ENCODE results near the gene CELF2.
"Not testable (repeated sequence)": the region's sequence is repeated elsewhere in the genome, so short reads cannot be mapped to it uniquely, and the experiment has no call there.

Gene CELF2

DNA sequence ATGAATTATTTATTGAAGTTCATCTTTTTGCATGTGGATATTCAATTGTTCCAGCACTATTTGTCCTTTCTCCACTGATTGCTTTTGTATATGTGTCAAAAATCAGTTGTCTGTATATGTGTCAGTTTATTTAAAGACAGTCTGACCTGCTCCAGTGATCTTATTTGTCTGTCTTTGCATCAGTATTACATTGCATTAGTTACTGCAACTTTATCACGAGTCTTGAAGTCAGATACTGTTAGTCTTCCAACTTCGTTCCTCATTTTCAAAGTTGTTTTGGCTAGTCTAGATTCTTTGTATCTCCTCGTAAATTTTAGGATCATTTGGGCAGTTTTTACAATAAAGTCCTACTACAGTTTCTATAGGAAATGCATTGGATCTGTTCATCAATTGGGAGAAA is 166.4 kb downstream of the CELF2 start:
- TF ChIP-seq, protein P1, sequence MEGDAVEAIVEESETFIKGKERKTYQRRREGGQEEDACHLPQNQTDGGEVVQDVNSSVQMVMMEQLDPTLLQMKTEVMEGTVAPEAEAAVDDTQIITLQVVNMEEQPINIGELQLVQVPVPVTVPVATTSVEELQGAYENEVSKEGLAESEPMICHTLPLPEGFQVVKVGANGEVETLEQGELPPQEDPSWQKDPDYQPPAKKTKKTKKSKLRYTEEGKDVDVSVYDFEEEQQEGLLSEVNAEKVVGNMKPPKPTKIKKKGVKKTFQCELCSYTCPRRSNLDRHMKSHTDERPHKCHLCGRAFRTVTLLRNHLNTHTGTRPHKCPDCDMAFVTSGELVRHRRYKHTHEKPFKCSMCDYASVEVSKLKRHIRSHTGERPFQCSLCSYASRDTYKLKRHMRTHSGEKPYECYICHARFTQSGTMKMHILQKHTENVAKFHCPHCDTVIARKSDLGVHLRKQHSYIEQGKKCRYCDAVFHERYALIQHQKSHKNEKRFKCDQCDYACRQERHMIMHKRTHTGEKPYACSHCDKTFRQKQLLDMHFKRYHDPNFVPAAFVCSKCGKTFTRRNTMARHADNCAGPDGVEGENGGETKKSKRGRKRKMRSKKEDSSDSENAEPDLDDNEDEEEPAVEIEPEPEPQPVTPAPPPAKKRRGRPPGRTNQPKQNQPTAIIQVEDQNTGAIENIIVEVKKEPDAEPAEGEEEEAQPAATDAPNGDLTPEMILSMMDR (IDR thresholded peaks at IDR 0.05; ENCODE audit: insufficient read depth, low read depth, low read length, missing control alignments) = no peak
- H3K4me3 ChIP-seq (ENCODE audit: low read length) = no peak overlapping the region
- DNase-seq (ENCODE audit: low read depth) = no peak

DNA sequence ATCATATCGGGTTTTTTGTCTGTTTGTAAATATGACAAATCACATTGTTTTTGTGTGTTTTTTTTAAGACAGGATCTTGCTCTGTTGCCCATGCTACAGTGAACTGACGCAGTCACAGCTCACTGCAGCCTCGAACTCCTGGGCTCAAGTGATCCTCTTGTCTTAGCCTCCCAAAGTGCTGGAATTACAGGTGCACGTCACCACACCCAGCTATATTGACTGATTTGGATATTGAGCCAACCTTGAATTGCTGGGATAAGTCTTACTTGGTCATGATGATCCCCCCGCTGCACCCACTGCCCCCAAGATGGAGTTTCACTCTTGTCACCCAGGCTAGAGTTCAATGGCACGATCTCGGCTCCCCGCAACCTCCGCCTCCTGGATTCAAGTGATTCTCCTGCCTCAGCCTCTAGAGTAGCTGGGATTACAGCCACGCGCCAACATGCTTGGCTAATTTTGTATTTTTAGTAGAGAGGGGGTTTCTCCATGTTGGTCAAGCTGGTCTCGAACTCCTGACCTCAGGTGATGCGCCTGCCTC is 167.5 kb downstream of the CELF2 start:
- DNase-seq (ENCODE audit: low read depth) = not testable (repeated sequence)

DNA sequence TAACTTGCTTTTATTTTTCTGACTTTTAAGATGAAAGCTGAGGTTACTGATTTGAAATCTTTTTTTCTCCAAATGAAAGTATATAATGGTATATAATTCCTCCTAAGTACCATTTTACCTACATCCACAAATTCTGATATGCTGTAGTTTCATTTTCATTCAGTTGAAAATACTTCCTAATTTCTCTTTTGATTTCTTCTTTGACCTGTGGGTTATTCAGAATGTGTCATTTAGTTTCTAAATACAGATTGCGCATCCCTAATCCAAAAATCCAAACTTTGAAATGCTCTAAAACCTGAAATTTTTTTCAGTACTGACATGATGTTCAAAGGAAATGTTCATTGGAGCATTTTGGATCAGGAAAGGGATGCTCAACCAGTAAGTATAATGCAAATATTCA is 168.7 kb downstream of the CELF2 start:
- DNase-seq (ENCODE audit: low read depth) = no peak
- no peak overlapping the region for H3K4me3 ChIP-seq (ENCODE audit: low read length)

More for the DNA sequence above, 167.5 kb downstream of the CELF2 start:
- not testable (repeated sequence) for H3K4me3 ChIP-seq (ENCODE audit: low read length)

DNA sequence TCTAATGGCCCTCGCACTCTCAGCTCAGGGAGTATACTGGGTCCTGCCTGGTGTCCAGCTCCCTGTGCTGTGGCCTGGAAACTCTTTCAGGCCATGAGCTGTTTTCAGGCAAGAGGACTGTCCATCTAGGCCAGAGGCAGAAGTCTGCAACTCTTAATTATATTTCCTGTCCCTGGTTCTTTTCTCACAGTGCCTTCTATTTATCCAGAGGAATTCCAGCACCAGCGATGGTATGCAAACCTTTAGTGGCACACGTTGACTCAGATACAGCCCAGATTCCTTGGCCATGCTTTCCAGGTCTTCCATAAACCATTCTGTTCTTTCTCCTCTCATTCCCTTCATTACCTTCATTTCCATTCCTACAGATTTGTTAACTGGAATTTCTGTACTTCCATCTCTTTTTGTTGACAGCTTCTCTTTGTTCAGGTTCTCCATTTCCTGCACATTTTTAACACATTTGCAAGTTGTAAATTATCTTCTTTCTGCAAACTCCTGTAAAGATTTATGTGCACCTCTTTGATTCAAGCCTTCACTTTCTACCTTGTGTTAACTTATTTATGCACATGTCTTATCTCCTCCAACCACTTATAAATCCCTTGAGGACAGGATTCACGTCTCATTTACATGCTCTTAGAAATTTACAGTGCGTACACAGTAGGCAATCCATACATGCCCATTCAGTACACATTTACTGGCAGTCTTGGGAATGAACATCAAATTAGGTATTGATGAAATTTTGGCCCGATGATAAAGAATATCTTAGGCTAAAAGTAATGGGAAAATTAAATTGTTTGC is 172.1 kb downstream of the CELF2 start:
- TF ChIP-seq, protein P1 (IDR thresholded peaks at IDR 0.05; ENCODE audit: insufficient read depth, low read depth, low read length, missing control alignments) = no peak
- H3K4me3 ChIP-seq (ENCODE audit: low read length) = no peak overlapping the region
- DNase-seq (ENCODE audit: low read depth) = no peak

More for the DNA sequence above, 168.7 kb downstream of the CELF2 start:
- TF ChIP-seq, protein P1 (IDR thresholded peaks at IDR 0.05; ENCODE audit: insufficient read depth, low read depth, low read length, missing control alignments) = no peak

DNA sequence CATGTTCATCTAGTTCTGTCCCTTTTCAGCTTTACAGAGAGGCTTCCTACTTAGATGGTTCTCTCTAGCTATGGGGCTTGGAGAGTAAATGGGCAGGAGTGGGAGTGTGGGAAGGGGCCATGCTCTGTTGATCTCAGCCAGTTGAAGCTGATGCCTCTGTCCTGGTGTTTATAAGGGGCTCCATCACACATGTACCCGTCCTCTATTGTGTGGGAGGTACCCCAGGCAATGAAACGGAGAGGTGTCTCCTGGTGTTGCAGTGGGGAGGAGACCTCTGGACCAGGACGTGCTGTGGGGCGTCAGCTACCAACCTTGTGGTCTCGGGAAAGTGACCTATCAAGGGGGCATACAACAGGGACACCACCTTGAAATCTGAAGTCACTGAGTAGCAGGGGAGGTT is 173.5 kb downstream of the CELF2 start:
- DNase-seq (ENCODE audit: low read depth) = no peak
- no peak overlapping the region for H3K4me3 ChIP-seq (ENCODE audit: low read length)
- TF ChIP-seq, protein P1 (IDR thresholded peaks at IDR 0.05; ENCODE audit: insufficient read depth, low read depth, low read length, missing control alignments) = no peak

DNA sequence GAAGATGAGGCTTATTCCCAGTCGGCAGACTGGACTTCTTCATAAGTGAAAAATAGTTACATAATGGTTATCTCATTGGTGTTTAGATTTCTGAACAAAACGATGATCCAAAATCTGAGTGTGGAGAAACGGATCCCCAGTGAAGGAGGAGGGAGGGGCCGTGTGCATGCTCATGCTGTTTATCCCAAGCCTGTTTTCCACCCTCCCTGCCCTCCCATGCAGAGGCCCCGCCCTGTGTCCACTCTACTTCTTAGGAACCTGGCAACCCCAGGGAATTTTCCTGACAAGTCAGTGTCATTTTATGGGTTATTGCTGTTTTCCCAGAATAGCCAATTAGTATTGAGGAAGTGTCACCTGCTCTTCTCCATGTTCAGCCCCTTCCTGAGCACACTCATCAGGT is 174.0 kb downstream of the CELF2 start:
- H3K4me3 ChIP-seq (ENCODE audit: low read length) = no peak overlapping the region
- DNase-seq (ENCODE audit: low read depth) = no peak
- TF ChIP-seq, protein P1 (IDR thresholded peaks at IDR 0.05; ENCODE audit: insufficient read depth, low read depth, low read length, missing control alignments) = no peak

DNA sequence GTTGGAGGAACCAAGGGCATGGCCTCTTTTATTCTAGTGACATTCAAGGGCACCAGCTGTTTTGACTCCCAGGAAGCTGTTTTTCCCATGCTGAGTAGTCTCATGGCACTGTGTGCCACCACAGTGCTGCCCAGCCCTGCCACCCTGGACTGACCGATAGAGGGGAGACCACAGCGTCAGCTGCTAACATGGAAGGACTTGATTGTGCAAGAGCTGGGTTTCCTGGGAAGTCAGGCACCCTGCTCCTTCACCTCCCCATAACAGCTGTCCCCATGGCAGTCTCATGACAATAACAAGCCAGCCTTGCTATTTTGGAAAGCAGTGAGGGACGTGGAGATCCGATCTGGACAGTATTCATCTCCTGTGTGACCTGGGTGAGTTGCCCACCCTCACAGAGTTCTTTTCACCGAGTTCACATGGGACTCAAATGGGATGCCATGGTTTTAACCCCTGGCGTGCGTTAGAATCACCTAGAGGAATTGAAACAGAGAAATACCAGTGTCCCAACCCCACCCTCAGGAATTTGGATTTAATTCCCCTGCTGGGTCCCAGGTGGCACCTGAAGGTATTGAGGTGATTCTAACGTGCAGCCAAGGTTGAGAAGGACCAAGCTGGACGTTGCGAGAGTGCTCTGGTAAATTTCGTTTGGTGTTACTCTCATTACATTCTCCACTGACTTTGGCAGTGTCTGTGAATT is 174.8 kb downstream of the CELF2 start:
- TF ChIP-seq, protein P1 (IDR thresholded peaks at IDR 0.05; ENCODE audit: insufficient read depth, low read depth, low read length, missing control alignments) = no peak
- no peak overlapping the region for H3K4me3 ChIP-seq (ENCODE audit: low read length)
- DNase-seq (ENCODE audit: low read depth) = no peak

Measured in epithelial cell of esophagus (primary cell).